Measurements from ENCODE around the gene KRT28. TPM values are rescaled to one million over a fixed set of nuclear protein-coding genes. Genes with fewer than 3 reads are reported as not detected.
A peak's percentile ranks its signal among the peaks of the same experiment; 100 is the strongest.

KRT28 gene
- total and polyA plus RNA-seq, 2 experiments from 2014 or later, result not detected

GRCh38 chr17:40812639-40813038 is 12.9 kb upstream of the KRT28 start:
- Histone ChIP-seq H3K4me3 (no peak overlapping the region), H3K27me3 (peaks cover 83% of the 10 kb centered on the region), H3K27ac (no peak overlapping the region), H3K9me3 (ENCODE audit: low read depth) (no peaks in the 10 kb centered on the region), H3K4me1 (ENCODE audit: low read depth) (no peaks in the 10 kb centered on the region), H3K36me3 (no peaks in the 10 kb centered on the region)
- TF ChIP-seq, protein P1, sequence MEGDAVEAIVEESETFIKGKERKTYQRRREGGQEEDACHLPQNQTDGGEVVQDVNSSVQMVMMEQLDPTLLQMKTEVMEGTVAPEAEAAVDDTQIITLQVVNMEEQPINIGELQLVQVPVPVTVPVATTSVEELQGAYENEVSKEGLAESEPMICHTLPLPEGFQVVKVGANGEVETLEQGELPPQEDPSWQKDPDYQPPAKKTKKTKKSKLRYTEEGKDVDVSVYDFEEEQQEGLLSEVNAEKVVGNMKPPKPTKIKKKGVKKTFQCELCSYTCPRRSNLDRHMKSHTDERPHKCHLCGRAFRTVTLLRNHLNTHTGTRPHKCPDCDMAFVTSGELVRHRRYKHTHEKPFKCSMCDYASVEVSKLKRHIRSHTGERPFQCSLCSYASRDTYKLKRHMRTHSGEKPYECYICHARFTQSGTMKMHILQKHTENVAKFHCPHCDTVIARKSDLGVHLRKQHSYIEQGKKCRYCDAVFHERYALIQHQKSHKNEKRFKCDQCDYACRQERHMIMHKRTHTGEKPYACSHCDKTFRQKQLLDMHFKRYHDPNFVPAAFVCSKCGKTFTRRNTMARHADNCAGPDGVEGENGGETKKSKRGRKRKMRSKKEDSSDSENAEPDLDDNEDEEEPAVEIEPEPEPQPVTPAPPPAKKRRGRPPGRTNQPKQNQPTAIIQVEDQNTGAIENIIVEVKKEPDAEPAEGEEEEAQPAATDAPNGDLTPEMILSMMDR (IDR thresholded peaks at IDR 0.05; ENCODE audit: low read depth, low read length), result no peak
- no peak for DNase-seq (ENCODE audit: low read depth in 1 of 2, low spot score in 1 of 2)

DNA sequence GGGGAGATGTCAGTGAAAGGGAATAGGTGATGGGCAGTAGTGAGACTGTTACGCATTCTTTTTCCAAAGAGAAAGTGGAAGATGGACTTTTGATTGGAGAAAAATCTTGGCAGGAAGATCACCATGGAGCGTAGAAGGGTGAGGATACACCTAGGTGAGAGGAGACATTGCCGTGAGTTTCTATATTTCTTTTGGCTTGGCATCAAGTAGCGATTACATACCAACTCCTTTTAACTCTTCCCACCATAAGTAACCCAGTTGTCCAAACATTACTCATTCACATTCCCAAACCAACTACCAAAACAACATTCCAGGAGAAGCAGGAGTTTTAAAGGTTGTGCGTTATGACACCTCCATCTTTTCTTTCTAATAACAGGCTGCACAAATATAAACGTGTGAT is 10.7 kb upstream of the KRT28 start:
- TF ChIP-seq, protein P1 (IDR thresholded peaks at IDR 0.05; ENCODE audit: low read depth, low read length), result no peak
- H3K9me3 ChIP-seq (ENCODE audit: low read depth), result no peaks in the 10 kb centered on the region
- no peaks in the 10 kb centered on the region for H3K4me1 ChIP-seq (ENCODE audit: low read depth)
- no peaks in the 10 kb centered on the region for H3K36me3 ChIP-seq
- DNase-seq (ENCODE audit: low read depth in 1 of 2, low spot score in 1 of 2), result no peak
- peaks cover 99% of the 10 kb centered on the region for H3K27me3 ChIP-seq
- H3K27ac ChIP-seq, result no peak overlapping the region
- H3K4me3 ChIP-seq, result no peak overlapping the region

DNA sequence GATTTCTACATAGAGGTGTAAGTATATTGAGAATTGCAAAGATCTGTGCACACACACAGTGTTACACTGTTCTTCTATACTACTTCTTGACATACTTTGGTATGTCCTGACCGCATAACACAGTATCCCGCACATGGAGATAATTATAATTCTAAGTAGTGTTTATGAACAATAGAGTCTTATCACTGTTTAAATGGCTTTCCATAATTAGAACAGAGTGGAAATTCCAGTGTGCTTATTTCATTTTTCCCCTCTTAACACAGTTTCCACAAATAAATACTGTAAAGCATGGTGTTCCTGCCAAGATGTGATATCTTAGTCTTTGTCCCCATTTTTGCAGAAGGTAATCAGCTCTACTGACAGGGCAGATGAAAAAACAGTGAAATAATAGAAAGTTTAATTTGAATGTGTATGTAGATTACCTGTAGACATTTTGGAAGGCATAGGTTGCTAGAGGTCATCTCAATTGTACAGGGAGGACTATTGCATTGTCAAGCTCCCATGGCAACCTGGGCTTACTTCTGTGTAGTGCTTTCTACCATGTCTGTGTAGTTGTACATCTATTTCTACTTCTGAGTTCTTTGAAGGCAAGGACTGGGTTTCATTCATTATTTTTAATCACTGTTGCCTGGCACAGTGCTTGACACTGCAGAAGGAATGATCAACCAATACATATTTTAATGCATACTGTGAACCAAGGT is 10.1 kb upstream of the KRT28 start:
- TF ChIP-seq, protein P1 (IDR thresholded peaks at IDR 0.05; ENCODE audit: low read depth, low read length), result no peak
- H3K4me3 ChIP-seq, result no peak overlapping the region
- no peaks in the 10 kb centered on the region for H3K36me3 ChIP-seq
- peak in 1 of 2 donors; percentile 33 for DNase-seq (ENCODE audit: low read depth in 1 of 2, low spot score in 1 of 2)
- H3K9me3 ChIP-seq (ENCODE audit: low read depth), result no peaks in the 10 kb centered on the region
- H3K27me3 ChIP-seq, result peaks cover 97% of the 10 kb centered on the region
- H3K27ac ChIP-seq, result no peak overlapping the region
- no peaks in the 10 kb centered on the region for H3K4me1 ChIP-seq (ENCODE audit: low read depth)

DNA sequence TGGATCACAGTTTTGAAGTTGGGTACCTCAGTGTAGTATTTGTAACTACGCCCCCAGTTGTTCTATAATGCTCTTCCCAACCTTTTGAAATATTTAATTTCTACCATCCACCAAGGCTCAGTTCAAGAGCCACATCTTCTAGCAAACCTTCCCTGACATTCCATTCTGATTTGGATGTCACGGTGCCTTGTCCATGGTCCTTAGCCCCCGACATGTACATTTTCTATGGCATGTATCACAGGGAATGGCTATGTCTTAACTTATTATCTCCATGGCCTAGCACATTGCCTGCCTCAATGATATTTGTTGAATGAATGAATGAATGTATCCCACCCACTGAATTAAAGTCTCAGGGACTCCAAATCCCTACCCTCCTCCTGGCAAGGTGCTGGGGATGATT is 6.4 kb upstream of the KRT28 start:
- Histone ChIP-seq H3K4me1 (ENCODE audit: low read depth) (no peaks in the 10 kb centered on the region), H3K27me3 (peaks cover 83% of the 10 kb centered on the region), H3K27ac (no peak overlapping the region), H3K36me3 (no peaks in the 10 kb centered on the region), H3K4me3 (no peak overlapping the region), H3K9me3 (ENCODE audit: low read depth) (no peaks in the 10 kb centered on the region)
- TF ChIP-seq, protein P1 (IDR thresholded peaks at IDR 0.05; ENCODE audit: low read depth, low read length), result no peak
- no peak for DNase-seq (ENCODE audit: low read depth in 1 of 2, low spot score in 1 of 2)

DNA sequence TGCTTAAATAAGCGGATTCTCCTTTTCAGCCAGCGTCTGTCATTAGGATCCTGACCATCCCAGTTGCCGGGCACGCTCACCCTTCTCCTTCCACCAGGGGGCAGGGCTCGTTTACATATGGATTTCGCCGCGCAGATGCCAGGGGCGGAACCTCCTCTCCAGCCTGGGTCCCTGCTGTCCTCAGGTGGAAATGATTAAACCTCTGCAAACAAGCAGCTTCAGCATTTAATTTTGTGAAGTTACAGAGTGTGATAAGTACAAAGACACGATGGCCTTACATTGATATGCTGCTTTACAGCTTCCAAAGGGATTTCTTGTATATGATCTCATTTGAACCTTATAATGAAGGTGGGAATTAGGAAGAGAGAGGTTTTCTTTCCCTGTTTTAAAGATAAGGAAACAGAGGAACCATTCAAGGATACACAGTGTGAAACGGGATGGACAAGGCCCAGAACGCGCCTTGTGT is 3.9 kb upstream of the KRT28 start:
- H3K27ac ChIP-seq, result no peak overlapping the region
- H3K27me3 ChIP-seq, result peaks cover 81% of the 10 kb centered on the region
- H3K36me3 ChIP-seq, result no peaks in the 10 kb centered on the region
- no peak overlapping the region for H3K4me3 ChIP-seq
- peak; percentile 73 to 85 for DNase-seq (ENCODE audit: low read depth in 1 of 2, low spot score in 1 of 2)
- H3K4me1 ChIP-seq (ENCODE audit: low read depth), result no peaks in the 10 kb centered on the region
- TF ChIP-seq, protein P1 (IDR thresholded peaks at IDR 0.05; ENCODE audit: low read depth, low read length), result peak; percentile 94
- no peaks in the 10 kb centered on the region for H3K9me3 ChIP-seq (ENCODE audit: low read depth)

All from cardiac muscle cell (in vitro differentiated cells and primary cell).